Natural killer cell (primary cell): ENCODE results near the gene ATL2. TPM values are rescaled to one million over a fixed set of nuclear protein-coding genes. Genes with fewer than 3 reads are reported as not detected.

Experiments
- ATAC-seq, 3 donors: fragments of 150-1000 bp in 2 of 3; fragments of 200-7000 bp in 1 of 3; cut with Tn5 transposase; 1 replicate in 1 of 3; 2 replicates in 2 of 3; pipeline ENCODE4 v1.10.0; 2021; ENCODE audit warnings: mild to moderate bottlenecking in 2 of 3, moderate library complexity in 2 of 3
- DNase-seq, 2 donors: peaks; one replicate each; pipeline versions ENCODE4 v3.0.0 to v3.0.0-alpha.2; 2013 to 2021; ENCODE audit warnings: mixed read lengths in 1 of 2
- H3K27ac ChIP-seq: one replicate; pipeline ENCODE4 v1.5.1; 2013; ENCODE audit warnings: mild to moderate bottlenecking, low read length
- H3K27me3 ChIP-seq: one replicate; pipeline ENCODE4 v1.6.1; 2013; ENCODE audit warnings: low read length; ENCODE audit not compliant: control insufficient read depth, insufficient read depth
- H3K36me3 ChIP-seq: one replicate; pipeline ENCODE4 v1.6.1; 2013; ENCODE audit warnings: low read length; ENCODE audit not compliant: control insufficient read depth, insufficient read depth
- H3K4me1 ChIP-seq: one replicate; pipeline ENCODE4 v1.6.1; 2013; ENCODE audit warnings: low read length; ENCODE audit not compliant: control insufficient read depth, insufficient read depth
- H3K4me3 ChIP-seq: one replicate; pipeline ENCODE4 v1.5.1; 2013; ENCODE audit warnings: low read length
- H3K9me3 ChIP-seq: one replicate; pipeline ENCODE4 v1.6.1; 2013; ENCODE audit warnings: low read length; ENCODE audit not compliant: control insufficient read depth, insufficient read depth
- H3K27ac Mint-ChIP-seq, 2 donors: one replicate each; pipeline ENCODE4 v1.8.0; 2022; ENCODE audit warnings: mild to moderate bottlenecking in 2 of 2, mixed read lengths in 2 of 2, moderate library complexity in 1 of 2
- H3K27me3 Mint-ChIP-seq, 2 donors: one replicate each; pipeline ENCODE4 v1.8.0; 2022; ENCODE audit warnings: low read depth in 2 of 2, mixed read lengths in 2 of 2
- H3K36me3 Mint-ChIP-seq: one replicate; pipeline ENCODE4 v1.8.0; 2022; ENCODE audit warnings: mixed read lengths
- H3K4me1 Mint-ChIP-seq, 2 donors: one replicate each; pipeline ENCODE4 v1.8.0; 2022; ENCODE audit warnings: mixed read lengths in 2 of 2
- H3K4me3 Mint-ChIP-seq: one replicate; pipeline ENCODE4 v1.8.0; 2022; ENCODE audit warnings: mild to moderate bottlenecking, moderate library complexity, mixed read lengths
- H3K9me3 Mint-ChIP-seq, 2 donors: one replicate each; pipeline ENCODE4 v1.8.0; 2022; ENCODE audit warnings: mixed read lengths in 2 of 2
- WGBS: methylation state at CpG from one replicate; pipeline ENCODE4 v1.1.7; 2013; ENCODE audit warnings: missing lambda C conversion rate; ENCODE audit not compliant: insufficient coverage; 5-methylcytosine and 5-hydroxymethylcytosine counted together
- intact Hi-C: fragments of 100-400 bp; cut with micrococcal nuclease; formaldehyde crosslinking; loops from one replicate; pipeline ENCODE4 v1.14.2; 2022
- total RNA-seq, 4 donors: library from RNA; stranded (reverse); fragments of 120-200 nt in 1 of 4; gene quantifications; one replicate each; pipeline versions ENCODE4 v1.2.3 to v1.2.4, GENCODE V29; 2013 to 2022
- TF ChIP-seq, protein P1 (sequence below): fragments of 200-600 bp; IDR thresholded peaks from one replicate; pipeline ENCODE4 v1.8.0; 2022; ENCODE audit warnings: antibody characterized with exemption

Gene ATL2
- total RNA-seq, 3 donors from 2014 or later (not counting 1 experiment from before 2014, with no cell fraction given) = 48.3 to 51.8 (median 51.5) TPM

DNA sequence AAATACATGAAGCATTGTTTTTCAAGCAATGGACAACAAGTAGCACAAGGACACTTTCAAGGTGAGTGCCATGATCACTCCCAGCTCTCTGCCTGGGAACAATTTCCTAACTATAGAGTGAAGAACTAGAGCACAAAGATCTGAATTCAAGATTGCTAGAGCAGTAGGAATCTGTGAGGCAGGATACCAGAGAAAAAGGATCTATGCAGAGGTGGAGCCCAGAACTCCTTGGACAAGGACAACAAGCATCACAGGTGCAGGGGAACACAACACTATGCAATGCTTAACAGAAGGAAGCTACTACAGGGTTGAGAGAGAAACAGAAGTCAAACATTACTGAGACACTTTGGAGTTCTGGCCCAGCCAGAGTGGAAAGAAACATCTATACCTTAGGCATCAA lies 24.7 kb downstream of the ATL2 start:
- DNase-seq (no peak), ATAC-seq (no peak)
- Histone ChIP-seq H3K4me1 (peaks cover 4% of the 10 kb centered on the region), H3K9me3 (no peaks in the 10 kb centered on the region), H3K27ac (no peak overlapping the region), H3K4me3 (no peak overlapping the region), H3K27me3 (no peaks in the 10 kb centered on the region), H3K36me3 (no peaks in the 10 kb centered on the region)
- Mint-ChIP-seq H3K36me3 (no peaks in the 10 kb centered on the region), H3K4me3 (peak overlapping the region; percentile 49), H3K27ac (peak overlapping the region; percentile 25 to 56), H3K4me1 (peaks cover 23 to 27% of the 10 kb centered on the region in 2 donors), H3K9me3 (no peaks in the 10 kb centered on the region), H3K27me3 (no peaks in the 10 kb centered on the region)
- intact Hi-C loops = no loop called here
- TF ChIP-seq, protein P1, sequence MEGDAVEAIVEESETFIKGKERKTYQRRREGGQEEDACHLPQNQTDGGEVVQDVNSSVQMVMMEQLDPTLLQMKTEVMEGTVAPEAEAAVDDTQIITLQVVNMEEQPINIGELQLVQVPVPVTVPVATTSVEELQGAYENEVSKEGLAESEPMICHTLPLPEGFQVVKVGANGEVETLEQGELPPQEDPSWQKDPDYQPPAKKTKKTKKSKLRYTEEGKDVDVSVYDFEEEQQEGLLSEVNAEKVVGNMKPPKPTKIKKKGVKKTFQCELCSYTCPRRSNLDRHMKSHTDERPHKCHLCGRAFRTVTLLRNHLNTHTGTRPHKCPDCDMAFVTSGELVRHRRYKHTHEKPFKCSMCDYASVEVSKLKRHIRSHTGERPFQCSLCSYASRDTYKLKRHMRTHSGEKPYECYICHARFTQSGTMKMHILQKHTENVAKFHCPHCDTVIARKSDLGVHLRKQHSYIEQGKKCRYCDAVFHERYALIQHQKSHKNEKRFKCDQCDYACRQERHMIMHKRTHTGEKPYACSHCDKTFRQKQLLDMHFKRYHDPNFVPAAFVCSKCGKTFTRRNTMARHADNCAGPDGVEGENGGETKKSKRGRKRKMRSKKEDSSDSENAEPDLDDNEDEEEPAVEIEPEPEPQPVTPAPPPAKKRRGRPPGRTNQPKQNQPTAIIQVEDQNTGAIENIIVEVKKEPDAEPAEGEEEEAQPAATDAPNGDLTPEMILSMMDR = no peak

GRCh38 chr2:38345323-38346038 lies 31.6 kb downstream of the ATL2 start:
- H3K9me3 ChIP-seq = no peaks in the 10 kb centered on the region
- no peaks in the 10 kb centered on the region for H3K27me3 ChIP-seq
- ATAC-seq = no peak
- WGBS = 93% methylated on average over 4 of the region's 5 CpGs
- DNase-seq = no peak
- TF ChIP-seq, protein P1 = no peak
- Mint-ChIP-seq H3K4me1 (peaks cover 5 to 9% of the 10 kb centered on the region in 2 donors), H3K27me3 (no peaks in the 10 kb centered on the region), H3K4me3 (no peak overlapping the region), H3K36me3 (peaks cover 6% of the 10 kb centered on the region), H3K27ac (no peak overlapping the region), H3K9me3 (peaks cover 0 to 2% of the 10 kb centered on the region in 2 donors)
- H3K4me1 ChIP-seq = no peaks in the 10 kb centered on the region
- H3K27ac ChIP-seq = no peak overlapping the region
- intact Hi-C loops = no loop called here
- no peak overlapping the region for H3K4me3 ChIP-seq
- peaks cover 18% of the 10 kb centered on the region for H3K36me3 ChIP-seq

- Mint-ChIP-seq H3K9me3 (peaks cover 0 to 2% of the 10 kb centered on the region in 2 donors), H3K36me3 (peaks cover 6% of the 10 kb centered on the region), H3K4me3 (no peak overlapping the region), H3K27ac (no peak overlapping the region), H3K4me1 (peaks cover 3 to 5% of the 10 kb centered on the region in 2 donors), H3K27me3 (no peaks in the 10 kb centered on the region)
- 96% methylated on average over 2 of the region's 3 CpGs for WGBS
- H3K36me3 ChIP-seq = peaks cover 22% of the 10 kb centered on the region
- ATAC-seq = no peak
- no peaks in the 10 kb centered on the region for H3K9me3 ChIP-seq
- no peak for DNase-seq
- intact Hi-C loops = no loop called here
- H3K4me1 ChIP-seq = no peaks in the 10 kb centered on the region
- TF ChIP-seq, protein P1 = no peak
- H3K27ac ChIP-seq = no peak overlapping the region
- no peaks in the 10 kb centered on the region for H3K27me3 ChIP-seq
- no peak overlapping the region for H3K4me3 ChIP-seq
Observed at GRCh38 chr2:38344813-38345212, 32.3 kb downstream of the ATL2 start.

GRCh38 chr2:38343212-38343611 lies 33.9 kb downstream of the ATL2 start:
- H3K36me3 ChIP-seq = peaks cover 26% of the 10 kb centered on the region
- H3K4me3 ChIP-seq = no peak overlapping the region
- 95% methylated on average over 3 of the region's 3 CpGs for WGBS
- H3K9me3 Mint-ChIP-seq = peaks cover 0 to 2% of the 10 kb centered on the region in 2 donors
- no peaks in the 10 kb centered on the region for H3K4me1 ChIP-seq
- H3K36me3 Mint-ChIP-seq = peaks cover 6% of the 10 kb centered on the region
- H3K9me3 ChIP-seq = no peaks in the 10 kb centered on the region
- no peak overlapping the region for H3K27ac ChIP-seq
- ATAC-seq (no peak), DNase-seq (no peak)
- no peaks in the 10 kb centered on the region for H3K27me3 ChIP-seq
- peaks cover 3 to 5% of the 10 kb centered on the region in 2 donors for H3K4me1 Mint-ChIP-seq
- intact Hi-C loops = no loop called here
- TF ChIP-seq, protein P1 = no peak
- H3K27ac Mint-ChIP-seq = no peak overlapping the region
- no peak overlapping the region for H3K4me3 Mint-ChIP-seq
- H3K27me3 Mint-ChIP-seq = no peaks in the 10 kb centered on the region
